Liver (tissue), 9 donors: ENCODE data around the gene APLN. TPM values are rescaled to one million over a fixed set of nuclear protein-coding genes. Genes with fewer than 3 reads are reported as not detected.

Experiments used
- DNase-seq: peaks from one replicate; pipeline ENCODE4 v3.0.0-alpha.2; 2017; ENCODE audit warnings: low spot score
- H3K27ac ChIP-seq, 2 donors: one replicate each; pipeline ENCODE4 v1.7.0; 2013; ENCODE audit warnings: inconsistent platforms in 2 of 2, low read length in 2 of 2, control low read depth in 1 of 2, low read depth in 1 of 2, mild to moderate bottlenecking in 1 of 2
- H3K27me3 ChIP-seq, 4 donors: one replicate each; pipeline versions ENCODE4 v1.6.1 to v1.7.0; 2013; ENCODE audit warnings: low read length in 3 of 4, inconsistent platforms in 1 of 4, mild to moderate bottlenecking in 1 of 4, moderate library complexity in 1 of 4; ENCODE audit not compliant: control insufficient read depth in 4 of 4, insufficient read depth in 4 of 4
- H3K36me3 ChIP-seq, 4 donors: one replicate each; pipeline versions ENCODE4 v1.6.1 to v1.7.0; 2013; ENCODE audit warnings: low read length in 3 of 4, mild to moderate bottlenecking in 3 of 4, low read depth in 1 of 4, moderate library complexity in 1 of 4; ENCODE audit not compliant: control insufficient read depth in 4 of 4, insufficient read depth in 3 of 4
- H3K4me1 ChIP-seq, 4 donors: one replicate each; pipeline versions ENCODE4 v1.6.1 to v1.7.0; 2013; ENCODE audit warnings: low read length in 3 of 4, mild to moderate bottlenecking in 3 of 4, moderate library complexity in 1 of 4; ENCODE audit not compliant: control insufficient read depth in 4 of 4, insufficient read depth in 4 of 4
- H3K4me3 ChIP-seq, 3 donors: one replicate each; pipeline versions ENCODE4 v1.6.1 to v1.7.0; 2013; ENCODE audit warnings: low read length in 3 of 3, control low read depth in 1 of 3, low read depth in 1 of 3, mild to moderate bottlenecking in 1 of 3
- H3K9ac ChIP-seq, 2 donors: one replicate each; pipeline ENCODE4 v1.7.0; 2013; ENCODE audit warnings: low read length in 2 of 2, mild to moderate bottlenecking in 2 of 2, moderate library complexity in 2 of 2, control low read depth in 1 of 2, low read depth in 1 of 2
- H3K9me3 ChIP-seq, 4 donors: one replicate each; pipeline versions ENCODE4 v1.6.1 to v1.7.0; 2013; ENCODE audit warnings: low read length in 3 of 4; ENCODE audit not compliant: control insufficient read depth in 4 of 4
- ATF3 ChIP-seq: IDR thresholded peaks from 2 replicates; pipeline ENCODE4 v1.6.1; 2016; ENCODE audit warnings: antibody characterized with exemption
- CTCF ChIP-seq: fragments of 150-350 bp; IDR thresholded peaks from 2 replicates; pipeline ENCODE4 v1.5.1; 2017; ENCODE audit warnings: improper control_type of control experiment, low read depth, low read length; ENCODE audit not compliant: missing input control
- EGR1 ChIP-seq, 2 donors: IDR thresholded peaks; 2 replicates each; pipeline ENCODE4 v1.6.1; 2016 to 2018; ENCODE audit warnings: antibody characterized with exemption in 2 of 2, low read depth in 2 of 2
- FOXA1 ChIP-seq: IDR thresholded peaks from 2 replicates; pipeline ENCODE4 v1.6.1; 2016; ENCODE audit warnings: antibody characterized with exemption
- FOXA2 ChIP-seq: IDR thresholded peaks from 2 replicates; pipeline ENCODE4 v1.6.1; 2016; ENCODE audit warnings: antibody characterized with exemption
- GABPA ChIP-seq, 2 donors: IDR thresholded peaks in 1 of 2; conservative IDR thresholded peaks in 1 of 2; 2 replicates each; pipeline ENCODE4 v1.6.1; 2016; ENCODE audit warnings: antibody characterized with exemption in 2 of 2, mild to moderate bottlenecking in 1 of 2, moderate library complexity in 1 of 2
- HNF4A ChIP-seq, 2 donors: conservative IDR thresholded peaks; 2 replicates each; pipeline ENCODE4 v1.6.1; 2016; ENCODE audit warnings: antibody characterized with exemption in 2 of 2, mild to moderate bottlenecking in 2 of 2
- HNF4G ChIP-seq: IDR thresholded peaks from 2 replicates; pipeline ENCODE4 v1.6.1; 2016; ENCODE audit warnings: antibody characterized with exemption
- JUND ChIP-seq, 2 donors: IDR thresholded peaks; 2 replicates each; pipeline ENCODE4 v1.6.1; 2016; ENCODE audit warnings: antibody characterized with exemption in 2 of 2
- NR2F2 ChIP-seq: IDR thresholded peaks from 2 replicates; pipeline ENCODE4 v1.6.1; 2016; ENCODE audit warnings: antibody characterized with exemption
- RAD21 ChIP-seq, 2 donors: IDR thresholded peaks; 2 replicates each; pipeline ENCODE4 v1.6.1; 2016; ENCODE audit warnings: antibody characterized with exemption in 2 of 2, mild to moderate bottlenecking in 2 of 2
- REST ChIP-seq: IDR thresholded peaks from 2 replicates; pipeline ENCODE4 v1.6.1; 2016; ENCODE audit warnings: antibody characterized with exemption, mild to moderate bottlenecking
- RXRA ChIP-seq, 2 donors: IDR thresholded peaks; 2 replicates each; pipeline ENCODE4 v1.6.1; 2017 to 2018; ENCODE audit warnings: antibody characterized with exemption in 2 of 2, mild to moderate bottlenecking in 1 of 2
- SP1 ChIP-seq: IDR thresholded peaks from 2 replicates; pipeline ENCODE4 v1.6.1; 2018; ENCODE audit warnings: antibody characterized with exemption, mild to moderate bottlenecking
- YY1 ChIP-seq: IDR thresholded peaks from 2 replicates; pipeline ENCODE4 v1.6.1; 2016; ENCODE audit warnings: antibody characterized with exemption, mild to moderate bottlenecking
- ZBTB33 ChIP-seq: IDR thresholded peaks from 2 replicates; pipeline ENCODE4 v1.6.1; 2016; ENCODE audit warnings: antibody characterized with exemption
- WGBS: extraction: QIAGEN DNeasy Blood & Tissue Kit; methylation state at CpG from one replicate; pipeline ENCODE4 v1.1.7; 2013; 5-methylcytosine and 5-hydroxymethylcytosine counted together
- polyA plus RNA-seq, 2 donors: library from polyadenylated mRNA; stranded (reverse) in 1 of 2; unstranded in 1 of 2; fragments of 200-250 nt in 1 of 2; fragments of >200 nt in 1 of 2; fragmentation: Nextera tagmentation in 1 of 2; extraction: Ambion mirVana in 1 of 2; gene quantifications; one replicate each; pipeline versions ENCODE4 v1.2.1 to v1.2.3, GENCODE V29; 2013 to 2015
- total RNA-seq, 2 donors: library from RNA; depleted of rRNA; stranded (reverse); fragments of >200 nt; gene quantifications; one replicate each; pipeline ENCODE4 v1.2.3, GENCODE V29; 2014
- donor health status: healthy.
- donor health status: healthy.
- donor health status: healthy.
- donor health status: healthy.
- donor health status: healthy.

The APLN gene
- total and polyA plus RNA-seq, 4 donors: 0.19 to 0.33 TPM; not detected in 2

- TF ChIP-seq NR2F2 (no peak), HNF4A (conservative IDR thresholded peaks at IDR 0.05) (no peak), RXRA (IDR thresholded peaks at IDR 0.05) (no peak), REST (no peak), RAD21 (IDR thresholded peaks at IDR 0.05) (no peak)
- Histone ChIP-seq H3K36me3 (no peaks in the 10 kb centered on the region), H3K9ac (no peak overlapping the region), H3K27me3 (no peaks in the 10 kb centered on the region), H3K27ac (no peak overlapping the region), H3K4me3 (no peak overlapping the region), H3K9me3 (no peaks in the 10 kb centered on the region), H3K4me1 (peaks cover 0 to 4% (median 3%) of the 10 kb centered on the region in 4 donors)
- no peak for DNase-seq
- WGBS: 86% methylated on average over 9 of the region's 9 CpGs
Measured at GRCh38 chrX:129697204-129697829, 42.6 kb upstream of the APLN start.

- Histone ChIP-seq H3K27ac (no peak overlapping the region), H3K4me3 (no peak overlapping the region), H3K36me3 (no peaks in the 10 kb centered on the region), H3K4me1 (peaks cover 0 to 4% (median 3%) of the 10 kb centered on the region in 4 donors), H3K9me3 (no peaks in the 10 kb centered on the region), H3K27me3 (no peaks in the 10 kb centered on the region), H3K9ac (no peak overlapping the region)
- no peak for TF ChIP-seq SP1
- no peak for TF ChIP-seq HNF4G
- no peak for TF ChIP-seq GABPA (IDR thresholded peaks at IDR 0.05 in 1 of 2, conservative IDR thresholded peaks at IDR 0.05 in 1 of 2)
- TF ChIP-seq FOXA1: no peak
- TF ChIP-seq RAD21 (IDR thresholded peaks at IDR 0.05): no peak
- TF ChIP-seq HNF4A (conservative IDR thresholded peaks at IDR 0.05): no peak
- TF ChIP-seq RXRA (IDR thresholded peaks at IDR 0.05): no peak
- TF ChIP-seq JUND (IDR thresholded peaks at IDR 0.05): no peak
- TF ChIP-seq ATF3: no peak
- TF ChIP-seq NR2F2: no peak
- TF ChIP-seq ZBTB33: no peak
- TF ChIP-seq YY1: no peak
- TF ChIP-seq FOXA2: no peak
- TF ChIP-seq CTCF: no peak
- no peak for TF ChIP-seq REST
- TF ChIP-seq EGR1 (IDR thresholded peaks at IDR 0.05; ENCODE audit: low read depth in 2 of 2): no peak
- no peak for DNase-seq
- 90% methylated on average over 8 of the region's 8 CpGs for WGBS
Measured at GRCh38 chrX:129696463-129697155, 41.9 kb upstream of the APLN start.
